HFF-Myc (cell line): ENCODE measurements around the gene HCCS.

Experiments
- DNase-seq: peaks from one replicate; pipeline ENCODE4 v3.0.0-alpha.2; 2011; ENCODE audit warnings: low read depth; ENCODE audit errors: extremely low read depth
- H3K4me3 ChIP-seq: replicated peaks from 2 replicates; pipeline ENCODE4 v1.5.1; 2011; ENCODE audit warnings: low read depth, mild to moderate bottlenecking, control low read depth, low read length
- TF ChIP-seq, protein P1 (sequence below): IDR thresholded peaks from 2 replicates; pipeline ENCODE4 v1.5.1; 2012; ENCODE audit warnings: mild to moderate bottlenecking, low read depth, low read length, control low read depth; ENCODE audit errors: missing control alignments

The HCCS gene

DNA sequence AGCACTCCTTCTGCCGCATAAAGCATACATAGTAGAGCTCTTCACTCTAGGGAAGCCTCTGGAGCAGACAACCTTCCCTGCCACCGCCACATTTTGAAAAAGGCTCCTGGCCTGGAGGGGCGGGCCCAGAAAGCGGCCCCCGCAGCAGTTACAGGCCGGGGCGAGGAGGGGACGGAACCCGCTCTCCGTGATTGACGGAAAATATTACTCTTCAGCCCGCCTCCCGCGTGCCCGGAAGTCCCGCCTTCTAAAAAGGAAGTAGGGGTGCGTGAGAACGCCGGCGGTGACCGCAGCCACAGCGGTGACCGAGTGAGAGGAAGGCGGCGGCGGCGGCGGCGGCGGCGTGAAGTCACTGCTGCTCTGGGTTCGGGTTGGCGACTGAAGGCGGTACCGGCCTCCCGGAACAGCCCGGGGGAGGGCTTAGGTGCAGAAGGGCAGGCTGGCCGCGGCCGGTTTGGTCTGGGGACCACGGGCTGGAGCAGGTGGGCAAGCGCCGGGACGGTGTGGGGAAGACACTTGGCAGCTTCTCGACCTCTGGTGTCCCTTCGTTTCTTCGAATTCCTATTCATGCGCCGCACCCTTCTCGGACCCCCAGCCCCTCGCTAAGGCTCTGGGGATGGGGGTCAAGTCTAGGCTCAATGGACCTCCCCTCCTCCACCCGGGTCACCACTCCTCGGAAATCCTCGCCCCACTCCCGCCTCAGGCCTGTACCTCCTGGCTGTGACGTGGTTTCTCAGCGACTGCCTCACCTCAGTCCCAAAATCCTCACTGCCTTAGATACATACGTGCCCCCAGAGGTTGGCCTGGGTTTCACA lies at the start of gene HCCS:
TSS of gene HCCS (plus strand) at position 296 of the 815 bp plus-strand sequence. CDS start 729 bp downstream, outside the sequence.
- TF ChIP-seq, protein P1, sequence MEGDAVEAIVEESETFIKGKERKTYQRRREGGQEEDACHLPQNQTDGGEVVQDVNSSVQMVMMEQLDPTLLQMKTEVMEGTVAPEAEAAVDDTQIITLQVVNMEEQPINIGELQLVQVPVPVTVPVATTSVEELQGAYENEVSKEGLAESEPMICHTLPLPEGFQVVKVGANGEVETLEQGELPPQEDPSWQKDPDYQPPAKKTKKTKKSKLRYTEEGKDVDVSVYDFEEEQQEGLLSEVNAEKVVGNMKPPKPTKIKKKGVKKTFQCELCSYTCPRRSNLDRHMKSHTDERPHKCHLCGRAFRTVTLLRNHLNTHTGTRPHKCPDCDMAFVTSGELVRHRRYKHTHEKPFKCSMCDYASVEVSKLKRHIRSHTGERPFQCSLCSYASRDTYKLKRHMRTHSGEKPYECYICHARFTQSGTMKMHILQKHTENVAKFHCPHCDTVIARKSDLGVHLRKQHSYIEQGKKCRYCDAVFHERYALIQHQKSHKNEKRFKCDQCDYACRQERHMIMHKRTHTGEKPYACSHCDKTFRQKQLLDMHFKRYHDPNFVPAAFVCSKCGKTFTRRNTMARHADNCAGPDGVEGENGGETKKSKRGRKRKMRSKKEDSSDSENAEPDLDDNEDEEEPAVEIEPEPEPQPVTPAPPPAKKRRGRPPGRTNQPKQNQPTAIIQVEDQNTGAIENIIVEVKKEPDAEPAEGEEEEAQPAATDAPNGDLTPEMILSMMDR = no peak
- H3K4me3 ChIP-seq = peak within 1 kb of the TSS; percentile 76
- no peak for DNase-seq

DNA sequence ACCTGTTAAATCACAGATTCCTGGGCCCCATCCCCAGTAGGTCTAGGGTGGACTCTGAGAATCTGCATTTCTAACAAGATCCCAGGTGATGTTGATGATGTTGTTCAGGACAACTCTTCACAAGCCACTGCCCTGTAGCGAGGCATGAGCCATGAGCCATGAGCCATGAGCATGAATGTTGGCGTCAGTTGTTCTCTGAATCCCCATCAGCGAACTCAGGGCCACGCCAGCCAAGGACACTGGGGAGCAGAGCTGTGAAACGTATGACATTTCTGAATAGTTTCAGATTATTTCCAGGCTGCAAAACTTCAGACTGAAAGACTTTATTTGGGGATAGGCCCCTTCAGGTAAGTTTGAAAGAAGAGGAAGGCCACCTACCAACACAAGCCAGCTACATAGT lies 46.9 kb upstream of the HCCS start:
- TF ChIP-seq, protein P1 = no peak
- H3K4me3 ChIP-seq = no peak overlapping the region
- no peak for DNase-seq

DNA sequence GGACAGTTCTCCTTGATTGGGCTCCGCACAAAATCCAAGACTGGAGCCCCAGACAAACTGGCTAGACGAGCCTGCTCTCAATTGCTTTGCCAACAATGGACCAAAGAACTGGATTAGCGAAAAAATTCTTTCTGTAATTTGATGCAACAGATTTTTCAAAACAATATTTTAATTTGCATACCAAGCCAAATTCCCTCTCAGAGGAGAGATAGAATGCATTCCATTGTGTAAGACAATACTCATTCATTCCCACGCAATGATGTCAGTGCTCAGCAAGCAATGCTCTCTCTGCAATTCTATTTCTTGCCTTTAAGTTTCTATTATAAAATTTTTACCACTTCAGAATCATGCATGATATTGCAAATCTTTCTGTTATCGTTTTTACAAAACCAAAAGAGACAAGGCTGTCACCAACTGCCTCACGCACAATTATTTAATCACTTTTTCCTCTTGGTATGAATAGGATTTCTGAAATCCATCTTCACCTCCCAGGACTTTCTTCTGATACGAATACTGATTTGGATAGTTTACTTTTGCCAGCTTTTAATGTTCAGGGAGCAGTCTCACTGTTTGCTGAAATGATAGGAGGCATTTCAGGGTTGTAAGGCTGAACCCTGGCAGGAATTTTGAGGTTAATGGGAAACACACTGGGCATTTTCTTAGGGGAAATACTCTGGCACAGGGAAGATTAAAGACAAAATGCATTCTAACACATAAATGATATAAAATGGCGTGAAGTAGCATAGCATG lies 46.1 kb upstream of the HCCS start:
- TF ChIP-seq, protein P1 = no peak
- H3K4me3 ChIP-seq = no peak overlapping the region
- peak; percentile 7 for DNase-seq

DNA sequence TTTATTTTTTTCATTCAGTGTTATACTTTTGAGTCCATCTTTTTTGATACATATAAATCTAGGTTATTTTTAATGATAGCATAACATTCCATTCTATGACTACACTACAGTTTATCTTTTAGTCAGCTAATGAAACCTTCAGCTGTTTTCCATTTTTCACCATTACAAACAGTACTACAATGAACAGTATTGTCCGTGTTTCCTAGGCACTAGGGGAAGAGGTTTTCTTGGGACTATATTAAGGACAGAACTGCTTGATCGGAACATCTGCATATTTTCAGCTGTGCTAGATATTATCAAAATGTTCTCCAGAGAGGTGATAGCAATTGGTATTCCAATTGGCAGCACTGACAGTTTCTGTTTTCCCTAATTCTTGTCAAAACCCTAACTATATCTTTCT lies 44.3 kb upstream of the HCCS start:
- H3K4me3 ChIP-seq = no peak overlapping the region
- DNase-seq = no peak
- TF ChIP-seq, protein P1 = no peak

DNA sequence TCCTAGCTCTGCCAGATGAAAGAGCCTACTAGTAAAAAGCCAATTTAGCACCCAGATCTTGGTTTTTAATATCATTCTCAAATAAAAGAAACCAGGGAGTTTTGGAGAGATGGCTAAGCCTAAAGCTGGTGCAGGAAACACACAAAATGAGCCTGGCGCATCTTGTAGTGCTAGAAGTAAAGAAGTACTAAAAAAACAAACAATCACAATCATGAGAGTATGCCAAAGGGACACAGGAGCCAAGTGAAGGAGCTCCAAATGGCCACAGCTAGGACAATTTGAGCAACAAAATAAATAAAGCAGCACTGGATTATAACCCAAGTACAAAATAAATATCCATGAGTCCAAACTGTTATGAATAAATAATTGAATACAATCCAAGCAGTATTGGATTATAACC lies 37.8 kb upstream of the HCCS start:
- no peak for DNase-seq
- H3K4me3 ChIP-seq = no peak overlapping the region
- TF ChIP-seq, protein P1 = no peak

DNA sequence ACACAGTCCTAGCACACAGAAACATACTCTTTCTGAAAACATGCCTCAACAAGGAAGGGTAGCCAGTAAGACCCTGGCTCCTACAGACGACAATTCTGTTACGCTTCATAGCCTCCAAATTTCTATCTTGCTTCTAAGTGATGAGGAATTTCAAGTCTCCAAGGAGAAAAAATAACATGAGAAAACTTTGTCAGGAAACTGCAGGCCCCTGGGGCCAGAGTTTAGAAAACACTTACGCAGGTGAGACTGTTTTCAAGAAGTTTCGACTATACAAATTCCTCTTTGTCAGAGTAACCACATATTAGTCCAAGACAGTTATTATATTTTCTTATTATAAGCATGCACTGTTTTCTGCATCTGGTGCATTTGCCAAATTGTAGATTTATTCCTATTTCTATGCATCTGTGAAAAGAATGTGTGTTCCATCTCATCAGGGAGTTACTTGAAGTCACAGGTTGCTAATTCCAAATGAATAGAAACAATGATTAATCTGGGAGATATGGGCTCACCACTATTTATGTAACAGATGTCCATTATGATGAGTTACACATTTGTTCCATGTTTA lies 30.3 kb upstream of the HCCS start:
- H3K4me3 ChIP-seq = no peak overlapping the region
- TF ChIP-seq, protein P1 = no peak
- no peak for DNase-seq
